Activated T-helper 1 cell treated with anti-CD3 and anti-CD28 coated beads, Interleukin-12 subunit alpha, Interleukin-12 subunit beta, Interleukin-2, Interleukin-4 antibody, amounts not matched to agents 30 ng/mL and 10 ng/mL and 1 ng/mL, durations not matched to agents 14 hours and 24 hours and 36 hours (primary cell): ENCODE data around the gene CRYGN. TPM values are rescaled to one million over a fixed set of nuclear protein-coding genes. Genes with fewer than 3 reads are reported as not detected.

Source experiments
- DNase-seq: peaks from one replicate; pipeline ENCODE4 v3.0.0; 2021; ENCODE audit warnings: low spot score
- H3K27ac Mint-ChIP-seq: one replicate; pipeline ENCODE4 v1.8.0; 2021; ENCODE audit warnings: mild to moderate bottlenecking, mixed read lengths
- H3K27me3 Mint-ChIP-seq: one replicate; pipeline ENCODE4 v1.8.0; 2022; ENCODE audit warnings: mild to moderate bottlenecking, moderate library complexity, mixed read lengths; ENCODE audit not compliant: insufficient read depth
- H3K36me3 Mint-ChIP-seq: one replicate; pipeline ENCODE4 v1.8.0; 2021; ENCODE audit warnings: low read depth, mixed read lengths
- H3K4me1 Mint-ChIP-seq: one replicate; pipeline ENCODE4 v1.8.0; 2021; ENCODE audit warnings: low read depth, mixed read lengths
- H3K4me3 Mint-ChIP-seq: one replicate; pipeline ENCODE4 v1.8.0; 2021; ENCODE audit warnings: mild to moderate bottlenecking, moderate library complexity, mixed read lengths
- H3K9me3 Mint-ChIP-seq: one replicate; pipeline ENCODE4 v1.8.0; 2021; ENCODE audit warnings: mixed read lengths
- intact Hi-C: fragments of 100-400 bp; cut with micrococcal nuclease; formaldehyde crosslinking; loops from one replicate; pipeline ENCODE4 v1.15.1; 2024
- total RNA-seq: library from RNA; stranded (reverse); gene quantifications from 2 replicates; pipeline ENCODE4 v1.2.3, GENCODE V29; 2022

The CRYGN gene
- total RNA-seq, 1 donor from 2014 or later, result not detected

- Mint-ChIP-seq H3K27ac (no peak overlapping the region), H3K36me3 (no peaks in the 10 kb centered on the region), H3K9me3 (peaks cover 3% of the 10 kb centered on the region), H3K4me3 (no peak overlapping the region), H3K27me3 (peaks cover 17% of the 10 kb centered on the region), H3K4me1 (no peaks in the 10 kb centered on the region)
- no peak for DNase-seq
- intact Hi-C loops, result no loop called here
Observed at GRCh38 chr7:151423936-151424335, 16.0 kb downstream of the CRYGN start.

GRCh38 chr7:151423226-151423625 is 16.7 kb downstream of the CRYGN start:
- peaks cover 5% of the 10 kb centered on the region for H3K9me3 Mint-ChIP-seq
- no peaks in the 10 kb centered on the region for H3K4me1 Mint-ChIP-seq
- H3K27me3 Mint-ChIP-seq, result peaks cover 16% of the 10 kb centered on the region
- no peaks in the 10 kb centered on the region for H3K36me3 Mint-ChIP-seq
- no peak overlapping the region for H3K27ac Mint-ChIP-seq
- H3K4me3 Mint-ChIP-seq, result no peak overlapping the region
- DNase-seq, result no peak
- intact Hi-C loops, result no loop called here

GRCh38 chr7:151422212-151422611 is 17.7 kb downstream of the CRYGN start:
- Mint-ChIP-seq H3K9me3 (peaks cover 7% of the 10 kb centered on the region), H3K27me3 (peaks cover 17% of the 10 kb centered on the region), H3K36me3 (no peaks in the 10 kb centered on the region), H3K4me3 (no peak overlapping the region), H3K27ac (no peak overlapping the region), H3K4me1 (no peaks in the 10 kb centered on the region)
- intact Hi-C loops, result no loop called here
- DNase-seq, result no peak

- Mint-ChIP-seq H3K27ac (no peak overlapping the region), H3K4me1 (no peaks in the 10 kb centered on the region), H3K9me3 (peaks cover 7% of the 10 kb centered on the region), H3K27me3 (peaks cover 30% of the 10 kb centered on the region), H3K4me3 (no peak overlapping the region), H3K36me3 (no peaks in the 10 kb centered on the region)
- intact Hi-C loops, result no loop called here
- DNase-seq, result no peak
Observed at GRCh38 chr7:151420144-151420543, 19.8 kb downstream of the CRYGN start.

GRCh38 chr7:151416941-151417315 is 23.0 kb downstream of the CRYGN start:
- H3K4me1 Mint-ChIP-seq, result peaks cover 18% of the 10 kb centered on the region
- no peak overlapping the region for H3K4me3 Mint-ChIP-seq

GRCh38 chr7:151416112-151416940 is 23.6 kb downstream of the CRYGN start:
- peaks cover 7% of the 10 kb centered on the region for H3K9me3 Mint-ChIP-seq
- DNase-seq, result no peak
- H3K4me1 Mint-ChIP-seq, result peaks cover 18% of the 10 kb centered on the region
- H3K36me3 Mint-ChIP-seq, result no peaks in the 10 kb centered on the region
- intact Hi-C loops, result no loop called here
- H3K27ac Mint-ChIP-seq, result no peak overlapping the region
- H3K27me3 Mint-ChIP-seq, result peaks cover 38% of the 10 kb centered on the region
- H3K4me3 Mint-ChIP-seq, result no peak overlapping the region

More at GRCh38 chr7:151416941-151417315, 23.0 kb downstream of the CRYGN start:
- intact Hi-C loops, result no loop called here
- Mint-ChIP-seq H3K9me3 (peaks cover 7% of the 10 kb centered on the region), H3K36me3 (no peaks in the 10 kb centered on the region), H3K27me3 (peaks cover 36% of the 10 kb centered on the region), H3K27ac (no peak overlapping the region)
- DNase-seq, result no peak

GRCh38 chr7:151415375-151416105 is 24.4 kb downstream of the CRYGN start:
- H3K4me1 Mint-ChIP-seq, result peaks cover 18% of the 10 kb centered on the region
- peaks cover 44% of the 10 kb centered on the region for H3K27me3 Mint-ChIP-seq
- no peaks in the 10 kb centered on the region for H3K36me3 Mint-ChIP-seq
- DNase-seq, result no peak
- H3K27ac Mint-ChIP-seq, result no peak overlapping the region
- H3K4me3 Mint-ChIP-seq, result no peak overlapping the region
- H3K9me3 Mint-ChIP-seq, result peaks cover 7% of the 10 kb centered on the region
- intact Hi-C loops, result loop anchor here (2.0 kb wide), 1 partner anchor 33 kb away; no protein-coding TSS in a partner anchor

GRCh38 chr7:151413241-151413640 is 26.7 kb downstream of the CRYGN start:
- H3K27me3 Mint-ChIP-seq, result peaks cover 54% of the 10 kb centered on the region
- peaks cover 2% of the 10 kb centered on the region for H3K36me3 Mint-ChIP-seq
- H3K9me3 Mint-ChIP-seq, result peaks cover 3% of the 10 kb centered on the region
- no peak overlapping the region for H3K27ac Mint-ChIP-seq
- no peak for DNase-seq
- no peak overlapping the region for H3K4me3 Mint-ChIP-seq
- peaks cover 24% of the 10 kb centered on the region for H3K4me1 Mint-ChIP-seq
- intact Hi-C loops, result loop anchor here (5.0 kb wide), 1 partner anchor 46 kb away; no protein-coding TSS in a partner anchor

- intact Hi-C loops, result loop anchor here (5.0 kb wide), 1 partner anchor 45 kb away; no protein-coding TSS in a partner anchor
- DNase-seq, result no peak
- Mint-ChIP-seq H3K27me3 (peaks cover 59% of the 10 kb centered on the region), H3K4me3 (no peak overlapping the region), H3K27ac (no peak overlapping the region), H3K9me3 (no peaks in the 10 kb centered on the region), H3K36me3 (peaks cover 2% of the 10 kb centered on the region), H3K4me1 (peaks cover 24% of the 10 kb centered on the region)
Observed at GRCh38 chr7:151412318-151412717, 27.6 kb downstream of the CRYGN start.

- intact Hi-C loops, result loop anchor here (5.0 kb wide), 1 partner anchor 44 kb away; no protein-coding TSS in a partner anchor
- H3K27ac Mint-ChIP-seq, result no peak overlapping the region
- H3K4me1 Mint-ChIP-seq, result peaks cover 24% of the 10 kb centered on the region
- no peak for DNase-seq
- H3K27me3 Mint-ChIP-seq, result peaks cover 60% of the 10 kb centered on the region
- H3K4me3 Mint-ChIP-seq, result no peak overlapping the region
- peaks cover 2% of the 10 kb centered on the region for H3K36me3 Mint-ChIP-seq
- H3K9me3 Mint-ChIP-seq, result no peaks in the 10 kb centered on the region
Observed at GRCh38 chr7:151411551-151411950, 28.4 kb downstream of the CRYGN start.

- Mint-ChIP-seq H3K9me3 (no peaks in the 10 kb centered on the region), H3K36me3 (peaks cover 2% of the 10 kb centered on the region), H3K4me1 (peaks cover 24% of the 10 kb centered on the region), H3K27me3 (peaks cover 55% of the 10 kb centered on the region), H3K27ac (no peak overlapping the region), H3K4me3 (peak overlapping the region; percentile 15)
- intact Hi-C loops, result loop anchor here (5.0 kb wide), 1 partner anchor 43 kb away; no protein-coding TSS in a partner anchor
- no peak for DNase-seq
Observed at GRCh38 chr7:151410405-151411390, 29.2 kb downstream of the CRYGN start.
